Esophagus muscularis mucosa (tissue), 3 donors: ENCODE data around the gene CD5L.

Experiments used
- CTCF ChIP-seq, 3 experiments: fragments of 200-600 bp in 2 of 3; fragments of 450-650 bp in 1 of 3; sonication (generic) in 2 of 3; IDR thresholded peaks; one replicate each; pipeline ENCODE4 v1.5.1; 2017 to 2019; ENCODE audit warnings: antibody characterized with exemption in 3 of 3, mild to moderate bottlenecking in 2 of 3, moderate library complexity in 1 of 3
- POLR2AphosphoS5 ChIP-seq, 2 donors: sonication (generic); formaldehyde crosslinking; IDR thresholded peaks; one replicate each; pipeline ENCODE4 v1.6.1; 2017; ENCODE audit warnings: antibody characterized with exemption in 2 of 2

- TF ChIP-seq POLR2AphosphoS5 (IDR thresholded peaks at IDR 0.05) (no peak), CTCF (IDR thresholded peaks at IDR 0.05) (no peak)
These were observed 56.8 kb downstream of the CD5L start for GRCh38 chr1:157784801-157785200.
